ENCODE data around the gene CACNG4. TPM values are rescaled to one million over a fixed set of nuclear protein-coding genes. Genes with fewer than 3 reads are reported as not detected.

Gene CACNG4
- polyA plus RNA-seq, 3 donors: not detected

- Histone ChIP-seq H2AFZ (ENCODE audit: insufficient read depth, low read depth, low read length, poor library complexity, severe bottlenecking) (no peak overlapping the region), H4K20me1 (ENCODE audit: insufficient read depth, low read length) (peaks cover 7% of the 10 kb centered on the region), H3K4me3 (replicated peaks in 1 of 3; ENCODE audit: low read depth in 2 of 3, low read length in 3 of 3) (no peak overlapping the region), H3K36me3 (replicated peaks in 1 of 2; ENCODE audit: control insufficient read depth in 1 of 2, insufficient read depth in 2 of 2, low read length in 2 of 2) (peaks cover 0 to 8% of the 10 kb centered on the region in 2 donors), H3K9ac (ENCODE audit: insufficient read depth, low read length, poor library complexity, severe bottlenecking) (no peak overlapping the region), H3K27ac (ENCODE audit: low read depth in 1 of 2, low read length in 2 of 2) (no peak overlapping the region), H3K9me3 (replicated peaks in 1 of 2; ENCODE audit: control insufficient read depth in 1 of 2, insufficient read depth in 1 of 2, low read length in 2 of 2) (no peaks in the 10 kb centered on the region), H3K4me2 (replicated peaks; ENCODE audit: extremely low read depth, low read length, poor library complexity, severe bottlenecking) (no peak overlapping the region), H3K79me2 (ENCODE audit: insufficient read depth, low read length) (no peaks in the 10 kb centered on the region), H3K4me1 (ENCODE audit: control insufficient read depth in 1 of 2, insufficient read depth in 2 of 2, low read length in 2 of 2) (no peaks in the 10 kb centered on the region), H3K27me3 (ENCODE audit: control insufficient read depth in 2 of 2, insufficient read depth in 2 of 2, low read length in 2 of 2) (no peaks in the 10 kb centered on the region)
- Mint-ChIP-seq H3K27me3 (ENCODE audit: low read depth in 3 of 3) (no peaks in the 10 kb centered on the region), H3K27ac (no peak overlapping the region), H3K36me3 (peaks cover 7 to 12% of the 10 kb centered on the region in 2 donors), H3K4me1 (no peaks in the 10 kb centered on the region), H3K4me3 (no peak overlapping the region), H3K9me3 (peaks cover 0 to 4% (median 0%) of the 10 kb centered on the region in 7 donors)
- intact Hi-C loops (cut with micrococcal nuclease): no loop called here
- DNase-seq: no peak
- WGBS (ENCODE audit: insufficient coverage): 90% methylated on average over 2 of the region's 2 CpGs
- TF ChIP-seq, protein P1, sequence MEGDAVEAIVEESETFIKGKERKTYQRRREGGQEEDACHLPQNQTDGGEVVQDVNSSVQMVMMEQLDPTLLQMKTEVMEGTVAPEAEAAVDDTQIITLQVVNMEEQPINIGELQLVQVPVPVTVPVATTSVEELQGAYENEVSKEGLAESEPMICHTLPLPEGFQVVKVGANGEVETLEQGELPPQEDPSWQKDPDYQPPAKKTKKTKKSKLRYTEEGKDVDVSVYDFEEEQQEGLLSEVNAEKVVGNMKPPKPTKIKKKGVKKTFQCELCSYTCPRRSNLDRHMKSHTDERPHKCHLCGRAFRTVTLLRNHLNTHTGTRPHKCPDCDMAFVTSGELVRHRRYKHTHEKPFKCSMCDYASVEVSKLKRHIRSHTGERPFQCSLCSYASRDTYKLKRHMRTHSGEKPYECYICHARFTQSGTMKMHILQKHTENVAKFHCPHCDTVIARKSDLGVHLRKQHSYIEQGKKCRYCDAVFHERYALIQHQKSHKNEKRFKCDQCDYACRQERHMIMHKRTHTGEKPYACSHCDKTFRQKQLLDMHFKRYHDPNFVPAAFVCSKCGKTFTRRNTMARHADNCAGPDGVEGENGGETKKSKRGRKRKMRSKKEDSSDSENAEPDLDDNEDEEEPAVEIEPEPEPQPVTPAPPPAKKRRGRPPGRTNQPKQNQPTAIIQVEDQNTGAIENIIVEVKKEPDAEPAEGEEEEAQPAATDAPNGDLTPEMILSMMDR (IDR thresholded peaks at IDR 0.05): no peak
Observed at GRCh38 chr17:67066717-67067116, 102.2 kb downstream of the CACNG4 start.

GRCh38 chr17:67067571-67068482 lies 103.3 kb downstream of the CACNG4 start:
- TF ChIP-seq, protein P1 (IDR thresholded peaks at IDR 0.05): no peak
- Histone ChIP-seq H3K4me2 (replicated peaks; ENCODE audit: extremely low read depth, low read length, poor library complexity, severe bottlenecking) (no peak overlapping the region), H3K4me1 (ENCODE audit: control insufficient read depth in 1 of 2, insufficient read depth in 2 of 2, low read length in 2 of 2) (no peaks in the 10 kb centered on the region), H3K9me3 (replicated peaks in 1 of 2; ENCODE audit: control insufficient read depth in 1 of 2, insufficient read depth in 1 of 2, low read length in 2 of 2) (no peaks in the 10 kb centered on the region), H3K27ac (ENCODE audit: low read depth in 1 of 2, low read length in 2 of 2) (no peak overlapping the region), H3K36me3 (replicated peaks in 1 of 2; ENCODE audit: control insufficient read depth in 1 of 2, insufficient read depth in 2 of 2, low read length in 2 of 2) (peaks cover 6 to 18% of the 10 kb centered on the region in 2 donors), H4K20me1 (ENCODE audit: insufficient read depth, low read length) (peaks cover 14% of the 10 kb centered on the region), H2AFZ (ENCODE audit: insufficient read depth, low read depth, low read length, poor library complexity, severe bottlenecking) (no peak overlapping the region), H3K9ac (ENCODE audit: insufficient read depth, low read length, poor library complexity, severe bottlenecking) (no peak overlapping the region), H3K27me3 (ENCODE audit: control insufficient read depth in 2 of 2, insufficient read depth in 2 of 2, low read length in 2 of 2) (no peaks in the 10 kb centered on the region), H3K79me2 (ENCODE audit: insufficient read depth, low read length) (no peaks in the 10 kb centered on the region), H3K4me3 (replicated peaks in 1 of 3; ENCODE audit: low read depth in 2 of 3, low read length in 3 of 3) (no peak overlapping the region)
- DNase-seq: no peak
- Mint-ChIP-seq H3K36me3 (peaks cover 13 to 22% of the 10 kb centered on the region in 2 donors), H3K4me3 (no peak overlapping the region), H3K27me3 (ENCODE audit: low read depth in 3 of 3) (no peaks in the 10 kb centered on the region), H3K4me1 (no peaks in the 10 kb centered on the region), H3K9me3 (peaks cover 0 to 3% (median 0%) of the 10 kb centered on the region in 7 donors), H3K27ac (peak overlapping the region in 1 of 7 donors; percentile 5)
- intact Hi-C loops (cut with micrococcal nuclease): no loop called here
- WGBS (ENCODE audit: insufficient coverage): 94% methylated on average over 12 of the region's 13 CpGs

Data from CD14-positive monocyte (primary cell).